IMR-90 (cell line): ENCODE measurements around the gene LAPTM5. TPM values are rescaled to one million over a fixed set of nuclear protein-coding genes. Genes with fewer than 3 reads are reported as not detected.

Source experiments
- ATAC-seq: fragments of 200-7000 bp; cut with Tn5 transposase; 2 replicates; pipeline ENCODE4 v1.9.1; 2020; ENCODE audit warnings: low read depth, mild to moderate bottlenecking, moderate library complexity
- BruUV-seq: library from RNA; stranded (reverse); fragments of 400-500 nt; replicated peaks from 2 replicates; lab custom pipeline; 2021; lab: Mats Ljungman, UMichigan
- CTCF ChIA-PET: fragments of 300-600 bp; formaldehyde crosslinking; extraction: SDS; loops from one replicate; lab custom pipeline; 2021; ENCODE audit warnings: antibody characterized with exemption; lab: Yijun Ruan, JAX
- POLR2A ChIA-PET: fragments of 300-600 bp; sonication (Branson Sonifier 250); formaldehyde crosslinking; loops from one replicate; lab custom pipeline; 2022; ENCODE audit warnings: antibody characterized with exemption; ENCODE audit not compliant: unreplicated experiment; lab: Charles Lee
- DNase-seq: peaks from one replicate; pipeline ENCODE4 v3.0.0; 2013
- H2AFZ ChIP-seq: replicated peaks from 2 replicates; pipeline ENCODE3; 2013; ENCODE audit warnings: low read length, mild to moderate bottlenecking; ENCODE audit not compliant: poor library complexity
- H2AK5ac ChIP-seq: 2 replicates; pipeline ENCODE4 v1.6.1; 2013; ENCODE audit warnings: low read depth, low read length, inconsistent platforms
- H2AK9ac ChIP-seq: replicated peaks from 2 replicates; pipeline ENCODE3; 2013; ENCODE audit warnings: mild to moderate bottlenecking, low read depth, low read length, moderate library complexity; ENCODE audit not compliant: poor library complexity
- H2BK120ac ChIP-seq: 2 replicates; pipeline ENCODE4 v1.6.1; 2013; ENCODE audit warnings: low read depth, low read length, inconsistent platforms
- H2BK15ac ChIP-seq: 3 replicates; pipeline ENCODE4 v1.6.1; 2013; ENCODE audit warnings: low read depth, low read length, inconsistent platforms
- H2BK20ac ChIP-seq: 2 replicates; pipeline ENCODE4 v1.6.1; 2013; ENCODE audit warnings: low read depth, mild to moderate bottlenecking, inconsistent platforms, low read length, moderate library complexity
- H2BK5ac ChIP-seq: 2 replicates; pipeline ENCODE4 v1.6.1; 2013; ENCODE audit warnings: mild to moderate bottlenecking, low read depth, low read length, inconsistent platforms; ENCODE audit not compliant: poor library complexity, severe bottlenecking
- H3K14ac ChIP-seq: replicated peaks from 2 replicates; pipeline ENCODE4 v1.6.1; 2013; ENCODE audit warnings: low read depth, low read length, inconsistent platforms
- H3K18ac ChIP-seq: 2 replicates; pipeline ENCODE4 v1.6.1; 2013; ENCODE audit warnings: low read depth, low read length, control low read depth
- H3K23ac ChIP-seq: 2 replicates; pipeline ENCODE4 v1.6.1; 2013; ENCODE audit warnings: low read depth, low read length, inconsistent platforms
- H3K27ac ChIP-seq: 2 replicates; pipeline ENCODE4 v1.5.1; 2013; ENCODE audit warnings: mild to moderate bottlenecking, control low read depth, low read length; ENCODE audit not compliant: insufficient read depth
- H3K27me3 ChIP-seq: 2 replicates; pipeline ENCODE4 v1.6.1; 2013; ENCODE audit warnings: low read length; ENCODE audit not compliant: control insufficient read depth, insufficient read depth
- H3K36me3 ChIP-seq: 2 replicates; pipeline ENCODE4 v1.6.1; 2013; ENCODE audit warnings: low read length, mixed read lengths; ENCODE audit not compliant: control insufficient read depth, insufficient read depth
- H3K4ac ChIP-seq: 2 replicates; pipeline ENCODE4 v1.6.1; 2013; ENCODE audit warnings: low read depth, low read length, inconsistent platforms
- H3K4me1 ChIP-seq: 2 replicates; pipeline ENCODE4 v1.6.1; 2013; ENCODE audit warnings: low read length, mixed read lengths; ENCODE audit not compliant: control insufficient read depth, insufficient read depth
- H3K4me2 ChIP-seq: 2 replicates; pipeline ENCODE4 v1.6.1; 2013; ENCODE audit warnings: low read depth, mild to moderate bottlenecking, control low read depth, low read length, moderate library complexity
- H3K4me3 ChIP-seq: 2 replicates; pipeline ENCODE4 v1.5.1; 2013; ENCODE audit warnings: low read depth, mild to moderate bottlenecking, control low read depth, low read length, moderate library complexity; ENCODE audit not compliant: insufficient read depth
- H3K56ac ChIP-seq: 2 replicates; pipeline ENCODE4 v1.6.1; 2013; ENCODE audit warnings: low read length, inconsistent platforms; ENCODE audit not compliant: insufficient read depth; ENCODE audit errors: extremely low read depth
- H3K79me1 ChIP-seq, 2 experiments: 2 replicates each; pipeline ENCODE4 v1.6.1; 2013; ENCODE audit warnings: low read length in 2 of 2, inconsistent platforms in 1 of 2, low read depth in 1 of 2
- H3K9ac ChIP-seq: 2 replicates; pipeline ENCODE4 v1.6.1; 2013; ENCODE audit warnings: low read depth, low read length, control low read depth
- H3K9me1 ChIP-seq: 2 replicates; pipeline ENCODE4 v1.6.1; 2013; ENCODE audit warnings: low read length, inconsistent platforms; ENCODE audit not compliant: insufficient read depth
- H3K9me3 ChIP-seq: 2 replicates; pipeline ENCODE4 v1.6.1; 2013; ENCODE audit warnings: low read length; ENCODE audit not compliant: control insufficient read depth, insufficient read depth
- H4K20me1 ChIP-seq: 2 replicates; pipeline ENCODE4 v1.6.1; 2013; ENCODE audit warnings: low read length, inconsistent platforms; ENCODE audit not compliant: insufficient read depth
- H4K5ac ChIP-seq: 2 replicates; pipeline ENCODE4 v1.6.1; 2013; ENCODE audit warnings: mild to moderate bottlenecking, low read depth, low read length, control low read depth
- H4K8ac ChIP-seq, 2 experiments: 2 replicates each; pipeline ENCODE4 v1.6.1; 2013; ENCODE audit warnings: low read depth in 2 of 2, low read length in 2 of 2, control low read depth in 1 of 2, inconsistent platforms in 1 of 2
- H4K91ac ChIP-seq: 2 replicates; pipeline ENCODE4 v1.6.1; 2013; ENCODE audit warnings: low read depth, low read length, inconsistent platforms; ENCODE audit not compliant: insufficient read depth
- BHLHE40 ChIP-seq: fragments of 150-350 bp; IDR thresholded peaks from 2 replicates; pipeline ENCODE4 v1.6.1; 2016; ENCODE audit warnings: mild to moderate bottlenecking, low read depth, low read length
- CEBPB ChIP-seq: IDR thresholded peaks from 2 replicates; pipeline ENCODE4 v1.6.1; 2012; ENCODE audit warnings: low read depth, low read length, improper control_type of control experiment
- CHD1 ChIP-seq: IDR thresholded peaks from 2 replicates; pipeline ENCODE4 v1.6.1; 2012; ENCODE audit warnings: low read depth, low read length, improper control_type of control experiment
- CTCF ChIP-seq: conservative IDR thresholded peaks from 2 replicates; pipeline ENCODE4 v1.5.1; 2012; ENCODE audit warnings: mild to moderate bottlenecking, low read depth, low read length, improper control_type of control experiment
- ELK1 ChIP-seq: fragments of 150-350 bp; IDR thresholded peaks from 2 replicates; pipeline ENCODE4 v1.6.1; 2016; ENCODE audit warnings: low read depth, mild to moderate bottlenecking, low read length, moderate library complexity, borderline replicate concordance
- FOS ChIP-seq: fragments of 150-350 bp; IDR thresholded peaks from 2 replicates; pipeline ENCODE4 v1.6.1; 2016; ENCODE audit warnings: low read depth, low read length
- MAFK ChIP-seq: IDR thresholded peaks from 2 replicates; pipeline ENCODE4 v1.6.1; 2012; ENCODE audit warnings: low read depth, low read length, improper control_type of control experiment
- MAZ ChIP-seq: IDR thresholded peaks from 2 replicates; pipeline ENCODE4 v1.6.1; 2012; ENCODE audit warnings: low read depth, mild to moderate bottlenecking, low read length, improper control_type of control experiment, moderate library complexity, borderline replicate concordance
- MXI1 ChIP-seq: IDR thresholded peaks from 2 replicates; pipeline ENCODE4 v1.6.1; 2012; ENCODE audit warnings: low read depth, mild to moderate bottlenecking, low read length, moderate library complexity, borderline replicate concordance
- NFE2L2 ChIP-seq: fragments of 150-350 bp; IDR thresholded peaks from 2 replicates; pipeline ENCODE4 v1.6.1; 2016; ENCODE audit warnings: low read depth, mild to moderate bottlenecking, low read length
- POLR2A ChIP-seq: IDR thresholded peaks from 2 replicates; pipeline ENCODE4 v1.6.1; 2012; ENCODE audit warnings: mild to moderate bottlenecking, low read depth, low read length
- RAD21 ChIP-seq: IDR thresholded peaks from 2 replicates; pipeline ENCODE4 v1.6.1; 2012; ENCODE audit warnings: low read length, improper control_type of control experiment
- RCOR1 ChIP-seq: IDR thresholded peaks from 2 replicates; pipeline ENCODE4 v1.6.1; 2012; ENCODE audit warnings: mild to moderate bottlenecking, low read length, improper control_type of control experiment; ENCODE audit not compliant: insufficient replicate concordance
- RFX5 ChIP-seq: IDR thresholded peaks from 2 replicates; pipeline ENCODE4 v1.8.0; 2012; ENCODE audit warnings: low read depth, mild to moderate bottlenecking, low read length, moderate library complexity
- SMC3 ChIP-seq: fragments of 150-350 bp; IDR thresholded peaks from 2 replicates; pipeline ENCODE4 v1.6.1; 2016; ENCODE audit warnings: low read depth, mild to moderate bottlenecking, antibody characterized with exemption, low read length, moderate library complexity
- USF2 ChIP-seq: fragments of 150-350 bp; IDR thresholded peaks from 2 replicates; pipeline ENCODE4 v1.6.1; 2017; ENCODE audit warnings: mild to moderate bottlenecking, antibody characterized with exemption, low read length, low read depth
- WGBS, 2 experiments: methylation state at CpG; one replicate each; pipeline versions ENCODE4 v1.1.5 to v1.1.7; 2013; ENCODE audit warnings: missing lambda C conversion rate in 2 of 2; ENCODE audit not compliant: insufficient read length in 1 of 2; ENCODE audit errors: extremely low coverage in 2 of 2; 5-methylcytosine and 5-hydroxymethylcytosine counted together
- dilution Hi-C: fragments of 300-500 bp; cut with HindIII; formaldehyde crosslinking; loops from one replicate; pipeline ENCODE4 v1.14.3; 2018; ENCODE audit warnings: low sequenced_read_pairs; ENCODE audit not compliant: unreplicated experiment
- in situ Hi-C: fragments of 300-500 bp; cut with MboI; formaldehyde crosslinking; loops from 3 replicates; pipeline ENCODE4 v1.14.3; 2019; ENCODE audit warnings: low sequenced_read_pairs, inconsistent platforms, mixed read lengths
- intact Hi-C: fragments of 100-400 bp; cut with micrococcal nuclease; formaldehyde crosslinking; loops from 2 replicates; pipeline ENCODE4 v1.10.0; 2022
- polyA plus RNA-seq, 3 experiments: library from polyadenylated mRNA; depleted of rRNA; stranded (reverse); fragments of >200 nt; gene quantifications; 2 replicates each; pipeline ENCODE4 v1.2.3, GENCODE V29; 2012; ENCODE audit warnings: low replicate concordance in 1 of 3
- total RNA-seq: library from RNA; depleted of rRNA; stranded (reverse); fragments of >200 nt; gene quantifications from 2 replicates; pipeline ENCODE4 v1.2.3, GENCODE V29; 2012

The LAPTM5 gene
- total and polyA plus RNA-seq, 2 of the 4 experiments (the other 2 are of a cell fraction): 0.09 TPM; not detected in 1

- Histone ChIP-seq H2BK120ac (no peak overlapping the region), H4K5ac (no peak overlapping the region), H4K8ac (no peak overlapping the region), H3K79me1 (no peaks in the 10 kb centered on the region), H2BK5ac (no peak overlapping the region), H3K9me3 (no peaks in the 10 kb centered on the region), H3K23ac (no peak overlapping the region), H3K9ac (no peak overlapping the region), H3K36me3 (no peaks in the 10 kb centered on the region), H3K4me3 (no peak overlapping the region), H2BK20ac (no peak overlapping the region), H4K91ac (no peak overlapping the region), H2AFZ (no peak overlapping the region), H2BK15ac (no peak overlapping the region), H2AK5ac (no peak overlapping the region), H3K14ac (no peak overlapping the region), H3K4me2 (no peak overlapping the region), H3K4ac (no peak overlapping the region), H3K27ac (no peak overlapping the region), H3K56ac (no peak overlapping the region), H3K9me1 (no peaks in the 10 kb centered on the region), H3K18ac (no peak overlapping the region), H4K20me1 (no peaks in the 10 kb centered on the region), H2AK9ac (no peak overlapping the region), H3K4me1 (no peaks in the 10 kb centered on the region), H3K27me3 (peaks cover 18% of the 10 kb centered on the region)
- ATAC-seq (no peak), DNase-seq (no peak)
- POLR2A ChIA-PET: no interaction called here
- CTCF ChIA-PET: no interaction called here
- TF ChIP-seq CHD1 (no peak), ELK1 (no peak), NFE2L2 (no peak), RAD21 (no peak), CTCF (no peak), FOS (no peak), SMC3 (no peak), BHLHE40 (no peak), POLR2A (no peak), RCOR1 (no peak), CEBPB (no peak), MAFK (no peak), RFX5 (no peak), MXI1 (no peak), USF2 (no peak), MAZ (no peak)
- dilution Hi-C loops (no loop called here), in situ Hi-C loops (no loop called here), intact Hi-C loops (loop anchor here (2.0 kb wide), 1 partner anchor 16 kb away; no protein-coding TSS in a partner anchor)
- no TSS peak for BruUV-seq
- WGBS, 2 experiments: 90% methylated on average over 4 of the region's 6 CpGs; no CpG with 5 or more reads in 1 of the 2 experiments
Measured at GRCh38 chr1:30771005-30771404, 13.4 kb upstream of the LAPTM5 start.
